ENCODE measurements around the gene C1orf210.

DNA sequence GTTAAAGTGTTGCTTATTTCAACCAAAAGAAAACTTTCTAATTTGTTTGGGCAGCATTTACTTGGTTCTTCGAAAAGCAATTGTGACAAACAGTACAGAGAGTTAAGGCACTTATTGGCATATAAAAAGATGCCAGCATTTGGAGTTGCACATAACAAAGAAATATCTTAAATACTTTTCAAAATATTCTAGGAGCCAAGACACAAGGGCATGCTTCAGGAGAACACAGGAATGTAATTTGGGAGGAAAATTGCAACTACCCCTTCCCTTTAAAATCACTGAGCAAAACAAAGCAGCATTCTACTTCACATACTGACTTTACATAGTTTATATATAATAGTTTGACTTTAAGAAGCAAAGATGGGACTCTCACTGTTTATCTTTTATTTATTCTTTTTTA is 10.8 kb upstream of the C1orf210 start:
- TF ChIP-seq SMC3 (IDR thresholded peaks at IDR 0.05) (no peak), KDM5A (IDR thresholded peaks at IDR 0.05) (no peak), TP53 (CRISPR knock-in tag; IDR thresholded peaks at IDR 0.05) (no peak), SREBF2 (IDR thresholded peaks at IDR 0.05) (no peak), HOXA7 (CRISPR knock-in tag; IDR thresholded peaks at IDR 0.05) (no peak), TFCP2L1 (CRISPR knock-in tag; IDR thresholded peaks at IDR 0.05) (no peak), RFX5 (IDR thresholded peaks at IDR 0.05) (no peak), HOXB13 (CRISPR knock-in tag; IDR thresholded peaks at IDR 0.05; ENCODE audit: low read depth) (no peak), CHD4 (IDR thresholded peaks at IDR 0.05; ENCODE audit: borderline replicate concordance) (no peak), POLR2AphosphoS2 (conservative IDR thresholded peaks at IDR 0.05; ENCODE audit: low read length) (no peak)
- TF ChIP-seq, protein P1, sequence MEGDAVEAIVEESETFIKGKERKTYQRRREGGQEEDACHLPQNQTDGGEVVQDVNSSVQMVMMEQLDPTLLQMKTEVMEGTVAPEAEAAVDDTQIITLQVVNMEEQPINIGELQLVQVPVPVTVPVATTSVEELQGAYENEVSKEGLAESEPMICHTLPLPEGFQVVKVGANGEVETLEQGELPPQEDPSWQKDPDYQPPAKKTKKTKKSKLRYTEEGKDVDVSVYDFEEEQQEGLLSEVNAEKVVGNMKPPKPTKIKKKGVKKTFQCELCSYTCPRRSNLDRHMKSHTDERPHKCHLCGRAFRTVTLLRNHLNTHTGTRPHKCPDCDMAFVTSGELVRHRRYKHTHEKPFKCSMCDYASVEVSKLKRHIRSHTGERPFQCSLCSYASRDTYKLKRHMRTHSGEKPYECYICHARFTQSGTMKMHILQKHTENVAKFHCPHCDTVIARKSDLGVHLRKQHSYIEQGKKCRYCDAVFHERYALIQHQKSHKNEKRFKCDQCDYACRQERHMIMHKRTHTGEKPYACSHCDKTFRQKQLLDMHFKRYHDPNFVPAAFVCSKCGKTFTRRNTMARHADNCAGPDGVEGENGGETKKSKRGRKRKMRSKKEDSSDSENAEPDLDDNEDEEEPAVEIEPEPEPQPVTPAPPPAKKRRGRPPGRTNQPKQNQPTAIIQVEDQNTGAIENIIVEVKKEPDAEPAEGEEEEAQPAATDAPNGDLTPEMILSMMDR (IDR thresholded peaks at IDR 0.05): no peak
